ENCODE results near the gene NAGLU.
"Not testable (repeated sequence)": the region's sequence is repeated elsewhere in the genome, so short reads cannot be mapped to it uniquely, and the experiment has no call there.

The NAGLU gene

GRCh38 chr17:42537156-42537805 is 1.2 kb downstream of the NAGLU start:
- no peak for TF ChIP-seq CTCF (IDR thresholded peaks at IDR 0.05; ENCODE audit: insufficient read depth, low read depth, low read length, missing control alignments)
- peak overlapping the region; percentile 62 for H3K4me3 ChIP-seq (ENCODE audit: low read length)
- no peak for DNase-seq (ENCODE audit: low read depth)

GRCh38 chr17:42537826-42538451 is 1.9 kb downstream of the NAGLU start:
- no peak for DNase-seq (ENCODE audit: low read depth)
- no peak for TF ChIP-seq CTCF (IDR thresholded peaks at IDR 0.05; ENCODE audit: insufficient read depth, low read depth, low read length, missing control alignments)
- no peak overlapping the region for H3K4me3 ChIP-seq (ENCODE audit: low read length)

- no peak overlapping the region for H3K4me3 ChIP-seq (ENCODE audit: low read length)
- no peak for DNase-seq (ENCODE audit: low read depth)
- no peak for TF ChIP-seq CTCF (IDR thresholded peaks at IDR 0.05; ENCODE audit: insufficient read depth, low read depth, low read length, missing control alignments)
Measured at GRCh38 chr17:42538482-42538881, 2.4 kb downstream of the NAGLU start.

GRCh38 chr17:42540558-42540957 is 4.5 kb downstream of the NAGLU start:
- DNase-seq (ENCODE audit: low read depth); H3K4me3 ChIP-seq (ENCODE audit: low read length): not testable (repeated sequence)

- no peak for TF ChIP-seq CTCF (IDR thresholded peaks at IDR 0.05; ENCODE audit: insufficient read depth, low read depth, low read length, missing control alignments)
- peak; percentile 60 for DNase-seq (ENCODE audit: low read depth)
- no peak overlapping the region for H3K4me3 ChIP-seq (ENCODE audit: low read length)
Measured at GRCh38 chr17:42541041-42541833, 5.2 kb downstream of the NAGLU start.

- H3K4me3 ChIP-seq (ENCODE audit: low read length) = no peak overlapping the region
- no peak for DNase-seq (ENCODE audit: low read depth)
- no peak for TF ChIP-seq CTCF (IDR thresholded peaks at IDR 0.05; ENCODE audit: insufficient read depth, low read depth, low read length, missing control alignments)
Measured at GRCh38 chr17:42543190-42544079, 7.4 kb downstream of the NAGLU start.

- TF ChIP-seq CTCF (IDR thresholded peaks at IDR 0.05; ENCODE audit: insufficient read depth, low read depth, low read length, missing control alignments) = no peak
Measured at GRCh38 chr17:42544874-42545283, 8.8 kb downstream of the NAGLU start.

GRCh38 chr17:42545755-42546505 is 9.9 kb downstream of the NAGLU start:
- H3K4me3 ChIP-seq (ENCODE audit: low read length); DNase-seq (ENCODE audit: low read depth): not testable (repeated sequence)

More at GRCh38 chr17:42544874-42545283, 8.8 kb downstream of the NAGLU start:
- no peak for DNase-seq (ENCODE audit: low read depth)
- no peak overlapping the region for H3K4me3 ChIP-seq (ENCODE audit: low read length)

All from epithelial cell of esophagus (primary cell).